GM23248 (cell line): ENCODE results near the gene METTL21C.

ENCODE experiments used
- EZH2 ChIP-seq: fragments of 200-600 bp; sonication (generic); IDR thresholded peaks from 2 replicates; pipeline ENCODE4 v1.6.1; 2018; ENCODE audit warnings: antibody characterized with exemption, mild to moderate bottlenecking; ENCODE audit not compliant: insufficient read depth, poor library complexity, severe bottlenecking
- EZH2phosphoT487 ChIP-seq: fragments of 200-600 bp; sonication (generic); IDR thresholded peaks from 2 replicates; pipeline ENCODE4 v1.6.1; 2018; ENCODE audit warnings: antibody characterized with exemption, moderate library complexity, mild to moderate bottlenecking, low read depth; ENCODE audit not compliant: insufficient read depth

GRCh38 chr13:102667911-102668310 lies 26.9 kb downstream of the METTL21C start:
- TF ChIP-seq EZH2 (no peak), EZH2phosphoT487 (no peak)
